Stimulated activated memory B cell treated with anti-CD40 and anti-IgM and Interleukin-4, amounts not matched to agents 10 μg/mL and 1 μg/mL and 100 μg/mL, for 72 hours (primary cell): ENCODE results near the gene ACACB.

Source experiments
- ATAC-seq: fragments of 150-1000 bp; cut with Tn5 transposase; 2 replicates; pipeline ENCODE4 v1.10.0; 2021
- H3K27ac Mint-ChIP-seq: one replicate; pipeline ENCODE4 v1.8.0; 2022; ENCODE audit warnings: mild to moderate bottlenecking, mixed read lengths
- H3K27me3 Mint-ChIP-seq: one replicate; pipeline ENCODE4 v1.8.0; 2022; ENCODE audit warnings: mixed read lengths
- H3K36me3 Mint-ChIP-seq: one replicate; pipeline ENCODE4 v1.8.0; 2022; ENCODE audit warnings: mixed read lengths
- H3K4me1 Mint-ChIP-seq: one replicate; pipeline ENCODE4 v1.8.0; 2022; ENCODE audit warnings: mixed read lengths
- H3K4me3 Mint-ChIP-seq: one replicate; pipeline ENCODE4 v1.8.0; 2022; ENCODE audit warnings: mild to moderate bottlenecking, moderate library complexity, mixed read lengths
- H3K9me3 Mint-ChIP-seq: one replicate; pipeline ENCODE4 v1.8.0; 2022; ENCODE audit warnings: mixed read lengths

ACACB gene

GRCh38 chr12:109147954-109148353 is 31.6 kb downstream of the ACACB start:
- Mint-ChIP-seq H3K27ac (no peak overlapping the region), H3K4me1 (peaks cover under 1% of the 10 kb centered on the region), H3K36me3 (no peaks in the 10 kb centered on the region), H3K27me3 (peaks cover 3% of the 10 kb centered on the region), H3K4me3 (no peak overlapping the region), H3K9me3 (no peaks in the 10 kb centered on the region)
- ATAC-seq: no peak

DNA sequence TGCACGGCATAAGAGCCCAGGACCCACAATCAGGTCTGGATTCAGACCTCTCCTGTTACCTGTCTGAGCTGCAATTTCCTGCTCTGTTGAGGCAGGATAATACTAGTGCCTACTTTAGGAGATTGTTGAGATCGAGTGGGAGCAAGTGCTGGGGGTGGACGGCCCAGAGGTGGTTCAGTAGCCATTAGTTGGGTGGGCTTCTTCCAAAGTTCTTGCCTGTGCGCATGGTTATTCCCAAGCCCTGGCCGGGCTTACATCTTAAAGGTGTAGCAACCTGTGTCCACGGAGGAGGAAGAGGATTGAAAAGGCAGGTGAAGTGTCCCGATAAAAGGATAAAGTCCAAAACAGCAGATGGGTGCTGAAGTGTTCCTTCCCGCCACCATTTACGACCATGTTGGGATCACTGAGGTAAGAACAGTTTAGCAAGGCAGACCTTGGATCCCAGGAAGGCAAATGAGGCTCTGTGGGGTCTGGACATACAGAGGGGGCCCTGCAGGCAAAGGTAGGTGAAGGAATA is 33.8 kb downstream of the ACACB start:
- no peak overlapping the region for H3K4me3 Mint-ChIP-seq
- H3K27ac Mint-ChIP-seq: no peak overlapping the region
- ATAC-seq: no peak
- no peaks in the 10 kb centered on the region for H3K9me3 Mint-ChIP-seq
- no peaks in the 10 kb centered on the region for H3K36me3 Mint-ChIP-seq
- no peaks in the 10 kb centered on the region for H3K27me3 Mint-ChIP-seq
- H3K4me1 Mint-ChIP-seq: peaks cover 11% of the 10 kb centered on the region

GRCh38 chr12:109151457-109151856 is 35.1 kb downstream of the ACACB start:
- H3K36me3 Mint-ChIP-seq: no peaks in the 10 kb centered on the region
- H3K4me1 Mint-ChIP-seq: peaks cover 16% of the 10 kb centered on the region
- no peak for ATAC-seq
- H3K27me3 Mint-ChIP-seq: no peaks in the 10 kb centered on the region
- no peaks in the 10 kb centered on the region for H3K9me3 Mint-ChIP-seq
- no peak overlapping the region for H3K27ac Mint-ChIP-seq
- no peak overlapping the region for H3K4me3 Mint-ChIP-seq

- no peaks in the 10 kb centered on the region for H3K27me3 Mint-ChIP-seq
- H3K9me3 Mint-ChIP-seq: no peaks in the 10 kb centered on the region
- no peaks in the 10 kb centered on the region for H3K36me3 Mint-ChIP-seq
- peaks cover 16% of the 10 kb centered on the region for H3K4me1 Mint-ChIP-seq
- ATAC-seq: no peak
- H3K27ac Mint-ChIP-seq: no peak overlapping the region
- peak overlapping the region; percentile 83 for H3K4me3 Mint-ChIP-seq
These were observed 37.5 kb downstream of the ACACB start for GRCh38 chr12:109153821-109154441.

GRCh38 chr12:109154451-109155438 is 38.4 kb downstream of the ACACB start:
- no peaks in the 10 kb centered on the region for H3K9me3 Mint-ChIP-seq
- ATAC-seq: peak; percentile 96
- H3K36me3 Mint-ChIP-seq: no peaks in the 10 kb centered on the region
- peaks cover 16% of the 10 kb centered on the region for H3K4me1 Mint-ChIP-seq
- no peaks in the 10 kb centered on the region for H3K27me3 Mint-ChIP-seq
- peak overlapping the region; percentile 61 for H3K27ac Mint-ChIP-seq
- peak overlapping the region; percentile 83 for H3K4me3 Mint-ChIP-seq

- no peaks in the 10 kb centered on the region for H3K27me3 Mint-ChIP-seq
- no peak overlapping the region for H3K4me3 Mint-ChIP-seq
These were observed 39.6 kb downstream of the ACACB start for GRCh38 chr12:109156036-109156435.

GRCh38 chr12:109156586-109156985 is 40.2 kb downstream of the ACACB start:
- Mint-ChIP-seq H3K27me3 (no peaks in the 10 kb centered on the region), H3K4me3 (no peak overlapping the region), H3K4me1 (peaks cover 16% of the 10 kb centered on the region), H3K9me3 (no peaks in the 10 kb centered on the region), H3K36me3 (no peaks in the 10 kb centered on the region), H3K27ac (no peak overlapping the region)
- ATAC-seq: no peak

More at GRCh38 chr12:109156036-109156435, 39.6 kb downstream of the ACACB start:
- no peak overlapping the region for H3K27ac Mint-ChIP-seq
- ATAC-seq: no peak
- no peaks in the 10 kb centered on the region for H3K9me3 Mint-ChIP-seq
- no peaks in the 10 kb centered on the region for H3K36me3 Mint-ChIP-seq
- peaks cover 16% of the 10 kb centered on the region for H3K4me1 Mint-ChIP-seq

DNA sequence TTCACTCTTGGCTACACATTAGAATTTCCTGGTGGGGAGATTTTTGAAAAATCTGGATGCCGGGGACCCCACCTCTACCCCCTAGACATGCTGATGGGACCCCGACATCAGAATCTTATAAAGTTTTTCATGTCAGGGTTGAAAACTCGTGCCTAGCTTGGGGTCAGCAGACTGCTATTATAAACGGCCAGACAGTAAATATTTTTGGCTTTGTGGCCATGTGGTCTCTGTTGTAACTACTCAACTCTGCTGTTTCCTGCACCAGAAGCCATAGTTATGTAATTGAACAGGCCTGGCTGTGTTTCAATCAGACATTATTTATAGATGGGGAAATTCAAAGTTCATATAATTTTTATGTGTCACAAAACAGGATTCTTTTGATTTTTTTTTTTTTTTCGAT is 41.6 kb downstream of the ACACB start:
- H3K27ac Mint-ChIP-seq: no peak overlapping the region
- H3K4me1 Mint-ChIP-seq: peaks cover 16% of the 10 kb centered on the region
- no peaks in the 10 kb centered on the region for H3K27me3 Mint-ChIP-seq
- no peak for ATAC-seq
- no peak overlapping the region for H3K4me3 Mint-ChIP-seq
- no peaks in the 10 kb centered on the region for H3K9me3 Mint-ChIP-seq
- peaks cover under 1% of the 10 kb centered on the region for H3K36me3 Mint-ChIP-seq

DNA sequence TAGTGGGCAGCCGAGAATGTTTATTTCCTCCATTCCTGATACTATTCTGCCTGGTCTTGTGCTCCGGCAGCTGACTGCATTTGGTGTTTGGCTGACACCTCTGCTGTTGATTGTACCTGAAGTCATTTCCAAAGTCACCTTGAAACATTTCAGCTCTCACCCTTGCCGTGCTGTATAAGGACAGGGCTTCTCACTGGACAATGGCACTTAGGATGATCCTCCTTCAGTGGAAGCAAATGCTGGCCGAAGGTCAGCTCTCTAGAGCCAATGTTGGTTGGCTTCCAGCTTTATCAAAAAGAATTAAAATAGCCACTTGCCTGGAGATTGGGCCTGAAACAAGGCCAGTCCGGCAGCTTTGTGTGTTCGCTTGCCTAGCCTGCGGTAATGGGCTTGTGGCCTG is 44.0 kb downstream of the ACACB start:
- no peaks in the 10 kb centered on the region for H3K27me3 Mint-ChIP-seq
- H3K4me1 Mint-ChIP-seq: peaks cover 3% of the 10 kb centered on the region
- H3K36me3 Mint-ChIP-seq: peaks cover 10% of the 10 kb centered on the region
- ATAC-seq: no peak
- no peak overlapping the region for H3K4me3 Mint-ChIP-seq
- no peaks in the 10 kb centered on the region for H3K9me3 Mint-ChIP-seq
- no peak overlapping the region for H3K27ac Mint-ChIP-seq

- H3K36me3 Mint-ChIP-seq: peaks cover 10% of the 10 kb centered on the region
- H3K4me3 Mint-ChIP-seq: no peak overlapping the region
- no peak for ATAC-seq
- H3K27me3 Mint-ChIP-seq: no peaks in the 10 kb centered on the region
- no peaks in the 10 kb centered on the region for H3K9me3 Mint-ChIP-seq
- no peaks in the 10 kb centered on the region for H3K4me1 Mint-ChIP-seq
- no peak overlapping the region for H3K27ac Mint-ChIP-seq
These were observed 44.5 kb downstream of the ACACB start for GRCh38 chr12:109160873-109161272.

- Mint-ChIP-seq H3K36me3 (peaks cover 16% of the 10 kb centered on the region), H3K4me3 (no peak overlapping the region), H3K4me1 (no peaks in the 10 kb centered on the region), H3K9me3 (no peaks in the 10 kb centered on the region), H3K27ac (no peak overlapping the region), H3K27me3 (no peaks in the 10 kb centered on the region)
- ATAC-seq: no peak
These were observed 46.2 kb downstream of the ACACB start for GRCh38 chr12:109162551-109162950.

DNA sequence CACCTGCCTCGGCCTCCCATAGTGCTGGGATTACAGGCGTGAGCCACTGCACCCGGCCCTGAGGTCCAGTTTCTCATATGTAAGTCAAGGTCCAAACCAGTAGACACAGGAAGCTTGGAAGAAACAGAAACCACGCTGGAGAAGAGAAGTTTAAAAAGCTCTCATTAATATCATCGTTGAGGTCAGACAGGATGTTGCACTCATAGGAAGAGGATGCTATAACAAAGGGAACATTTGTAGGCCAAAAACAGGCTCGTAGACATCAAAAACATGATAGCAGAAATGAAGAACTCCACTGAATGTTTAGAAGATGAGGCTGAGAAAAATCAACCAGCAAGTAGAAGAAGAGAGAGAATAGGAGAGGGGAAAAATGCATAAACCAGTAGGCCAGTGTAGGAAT is 46.8 kb downstream of the ACACB start:
- Mint-ChIP-seq H3K4me3 (no peak overlapping the region), H3K4me1 (no peaks in the 10 kb centered on the region), H3K27ac (no peak overlapping the region)

GRCh38 chr12:109165599-109165998 is 49.2 kb downstream of the ACACB start:
- Mint-ChIP-seq H3K4me3 (no peak overlapping the region), H3K27me3 (no peaks in the 10 kb centered on the region), H3K4me1 (no peaks in the 10 kb centered on the region), H3K36me3 (peaks cover 41% of the 10 kb centered on the region), H3K9me3 (no peaks in the 10 kb centered on the region), H3K27ac (no peak overlapping the region)
- ATAC-seq: no peak

More for the DNA sequence above, 46.8 kb downstream of the ACACB start:
- Mint-ChIP-seq H3K27me3 (no peaks in the 10 kb centered on the region), H3K36me3 (peaks cover 22% of the 10 kb centered on the region), H3K9me3 (no peaks in the 10 kb centered on the region)
- no peak for ATAC-seq

GRCh38 chr12:109166371-109166770 is 50.0 kb downstream of the ACACB start:
- no peak for ATAC-seq
- Mint-ChIP-seq H3K27ac (no peak overlapping the region), H3K4me3 (no peak overlapping the region), H3K36me3 (peaks cover 43% of the 10 kb centered on the region), H3K9me3 (no peaks in the 10 kb centered on the region), H3K27me3 (no peaks in the 10 kb centered on the region), H3K4me1 (no peaks in the 10 kb centered on the region)

DNA sequence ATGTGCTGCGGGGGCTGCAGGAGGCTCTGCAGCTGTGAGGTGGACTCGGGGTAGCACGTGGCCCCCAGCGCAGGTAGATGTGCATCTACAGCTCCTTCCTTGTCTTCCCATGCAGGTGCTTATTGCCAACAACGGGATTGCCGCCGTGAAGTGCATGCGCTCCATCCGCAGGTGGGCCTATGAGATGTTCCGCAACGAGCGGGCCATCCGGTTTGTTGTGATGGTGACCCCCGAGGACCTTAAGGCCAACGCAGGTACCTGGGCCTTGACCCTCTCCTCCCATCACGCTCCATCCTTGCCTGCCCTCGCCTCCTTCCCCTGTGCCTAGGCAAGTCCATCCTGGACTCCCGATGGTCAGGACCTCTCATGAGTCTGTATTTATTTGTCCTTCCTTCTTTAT is 51.4 kb downstream of the ACACB start:
- H3K36me3 Mint-ChIP-seq: peaks cover 57% of the 10 kb centered on the region
- no peak for ATAC-seq
- no peaks in the 10 kb centered on the region for H3K9me3 Mint-ChIP-seq
- no peak overlapping the region for H3K4me3 Mint-ChIP-seq
- H3K27me3 Mint-ChIP-seq: no peaks in the 10 kb centered on the region
- no peak overlapping the region for H3K27ac Mint-ChIP-seq
- H3K4me1 Mint-ChIP-seq: no peaks in the 10 kb centered on the region
